Osteoblast (primary cell): Measurements from ENCODE around the gene NEURL1B. TPM values are rescaled to one million over a fixed set of nuclear protein-coding genes. Genes with fewer than 3 reads are reported as not detected.

Experiments used
- DNase-seq: peaks from one replicate; pipeline ENCODE4 v3.0.0; 2011; ENCODE audit warnings: low spot score, mixed read lengths; ENCODE audit not compliant: insufficient read length; ENCODE audit errors: missing footprints
- H2AFZ ChIP-seq: 2 replicates; pipeline ENCODE4 v1.6.0; 2011; ENCODE audit warnings: mild to moderate bottlenecking, low read length
- H3K27ac ChIP-seq: 2 replicates; pipeline ENCODE4 v1.5.1; 2011; ENCODE audit warnings: mild to moderate bottlenecking, low read depth, low read length, moderate library complexity
- H3K27me3 ChIP-seq: 2 replicates; pipeline ENCODE4 v1.6.0; 2012; ENCODE audit warnings: mild to moderate bottlenecking, control low read depth, inconsistent platforms, low read length, moderate library complexity; ENCODE audit not compliant: insufficient read depth
- H3K36me3 ChIP-seq: 2 replicates; pipeline ENCODE4 v1.5.1; 2011; ENCODE audit warnings: mild to moderate bottlenecking, low read length, control low read depth, moderate library complexity; ENCODE audit not compliant: insufficient read depth
- H3K4me1 ChIP-seq: 2 replicates; pipeline ENCODE4 v1.5.1; 2011; ENCODE audit warnings: mild to moderate bottlenecking, low read length, control low read depth, moderate library complexity; ENCODE audit not compliant: insufficient read depth
- H3K4me2 ChIP-seq: 2 replicates; pipeline ENCODE4 v1.6.0; 2011; ENCODE audit warnings: mild to moderate bottlenecking, low read length; ENCODE audit not compliant: insufficient read depth
- H3K4me3 ChIP-seq: fragments of 200-600 bp; sonication (generic); 3 replicates; pipeline ENCODE4 v1.5.1; 2012; ENCODE audit warnings: mild to moderate bottlenecking, low read length, inconsistent platforms; ENCODE audit not compliant: insufficient read depth
- H3K79me2 ChIP-seq: 2 replicates; pipeline ENCODE4 v1.6.0; 2012; ENCODE audit warnings: mild to moderate bottlenecking, low read length, control low read depth, inconsistent platforms; ENCODE audit not compliant: insufficient read depth
- H3K9me3 ChIP-seq: 2 replicates; pipeline ENCODE4 v1.5.1; 2011; ENCODE audit warnings: low read depth, low read length, control low read depth
- H4K20me1 ChIP-seq: 2 replicates; pipeline ENCODE4 v1.6.0; 2012; ENCODE audit warnings: mild to moderate bottlenecking, low read length, control low read depth; ENCODE audit not compliant: insufficient read depth
- small RNA-seq: library from RNA; depleted of rRNA; stranded (forward); fragments of <200 nt; gene quantifications from one replicate; pipeline ENCODE3, GENCODE V24; 2012
- total RNA-seq: library from RNA; depleted of rRNA; stranded (reverse); fragments of >200 nt; gene quantifications from 2 replicates; pipeline ENCODE4 v1.2.3, GENCODE V29; 2012
- TF ChIP-seq, protein P1 (sequence below): IDR thresholded peaks from 2 replicates; pipeline ENCODE4 v1.5.1; 2011; ENCODE audit warnings: mild to moderate bottlenecking, low read depth, low read length, moderate library complexity; ENCODE audit errors: extremely low read depth

NEURL1B gene
- total RNA-seq, 1 donor = 0.36 TPM

- Histone ChIP-seq H3K79me2 (no peaks in the 10 kb centered on the region), H3K4me1 (peaks cover 41% of the 10 kb centered on the region), H3K4me3 (no peak overlapping the region), H3K27me3 (no peaks in the 10 kb centered on the region), H3K36me3 (no peaks in the 10 kb centered on the region), H2AFZ (peak overlapping the region; percentile 24), H3K27ac (no peak overlapping the region), H3K4me2 (no peak overlapping the region), H4K20me1 (no peaks in the 10 kb centered on the region), H3K9me3 (no peaks in the 10 kb centered on the region)
- TF ChIP-seq, protein P1, sequence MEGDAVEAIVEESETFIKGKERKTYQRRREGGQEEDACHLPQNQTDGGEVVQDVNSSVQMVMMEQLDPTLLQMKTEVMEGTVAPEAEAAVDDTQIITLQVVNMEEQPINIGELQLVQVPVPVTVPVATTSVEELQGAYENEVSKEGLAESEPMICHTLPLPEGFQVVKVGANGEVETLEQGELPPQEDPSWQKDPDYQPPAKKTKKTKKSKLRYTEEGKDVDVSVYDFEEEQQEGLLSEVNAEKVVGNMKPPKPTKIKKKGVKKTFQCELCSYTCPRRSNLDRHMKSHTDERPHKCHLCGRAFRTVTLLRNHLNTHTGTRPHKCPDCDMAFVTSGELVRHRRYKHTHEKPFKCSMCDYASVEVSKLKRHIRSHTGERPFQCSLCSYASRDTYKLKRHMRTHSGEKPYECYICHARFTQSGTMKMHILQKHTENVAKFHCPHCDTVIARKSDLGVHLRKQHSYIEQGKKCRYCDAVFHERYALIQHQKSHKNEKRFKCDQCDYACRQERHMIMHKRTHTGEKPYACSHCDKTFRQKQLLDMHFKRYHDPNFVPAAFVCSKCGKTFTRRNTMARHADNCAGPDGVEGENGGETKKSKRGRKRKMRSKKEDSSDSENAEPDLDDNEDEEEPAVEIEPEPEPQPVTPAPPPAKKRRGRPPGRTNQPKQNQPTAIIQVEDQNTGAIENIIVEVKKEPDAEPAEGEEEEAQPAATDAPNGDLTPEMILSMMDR = no peak
- DNase-seq = no peak
Observed at GRCh38 chr5:172736508-172737135, 95.6 kb downstream of the NEURL1B start.

GRCh38 chr5:172739375-172739774 is 98.3 kb downstream of the NEURL1B start:
- TF ChIP-seq, protein P1 = no peak
- H3K79me2 ChIP-seq = no peaks in the 10 kb centered on the region
- no peaks in the 10 kb centered on the region for H3K27me3 ChIP-seq
- peaks cover 19% of the 10 kb centered on the region for H3K4me1 ChIP-seq
- H2AFZ ChIP-seq = no peak overlapping the region
- no peak overlapping the region for H3K4me2 ChIP-seq
- H3K36me3 ChIP-seq = no peaks in the 10 kb centered on the region
- no peak for DNase-seq
- H3K9me3 ChIP-seq = no peaks in the 10 kb centered on the region
- H3K4me3 ChIP-seq = no peak overlapping the region
- H3K27ac ChIP-seq = no peak overlapping the region
- H4K20me1 ChIP-seq = no peaks in the 10 kb centered on the region

GRCh38 chr5:172740428-172741205 is 99.6 kb downstream of the NEURL1B start:
- Histone ChIP-seq H3K36me3 (no peaks in the 10 kb centered on the region), H3K79me2 (no peaks in the 10 kb centered on the region), H2AFZ (no peak overlapping the region), H3K9me3 (no peaks in the 10 kb centered on the region), H3K27me3 (no peaks in the 10 kb centered on the region), H3K4me2 (peak overlapping the region; percentile 36), H4K20me1 (no peaks in the 10 kb centered on the region), H3K27ac (peak overlapping the region; percentile 97), H3K4me1 (peaks cover 15% of the 10 kb centered on the region), H3K4me3 (no peak overlapping the region)
- TF ChIP-seq, protein P1 = no peak
- DNase-seq = peak; percentile 91

Small RNA genes within 50 kb of the gene (small RNA-seq; reads per million reads assigned to genes)
- gene AC027309.2 = not detected
- gene MIR5003 = 0.22 reads per million

Other genes starting within 250 kb of the NEURL1B start
- 58.3 and 59.2 TPM in 2 replicates for gene SH3PXD2B, start 186.7 kb upstream of the NEURL1B start, total RNA-seq
- gene DUSP1, start 129.9 kb downstream of the NEURL1B start, total RNA-seq = 69.2 and 74.6 TPM in 2 replicates
- 109 and 128 TPM in 2 replicates for gene ERGIC1, start 193.0 kb downstream of the NEURL1B start, total RNA-seq